CD8-positive, alpha-beta memory T cell (primary cell): ENCODE measurements around the gene MPV17. TPM values are rescaled to one million over a fixed set of nuclear protein-coding genes. Genes with fewer than 3 reads are reported as not detected.
"Not testable (repeated sequence)": the region's sequence is repeated elsewhere in the genome, so short reads cannot be mapped to it uniquely, and the experiment has no call there.

Experiments used
- CTCF ChIA-PET: fragments of 350-600 bp; sonication (Branson Sonifier 250); formaldehyde crosslinking; loops from one replicate; lab custom pipeline; 2021; ENCODE audit warnings: antibody characterized with exemption; lab: Charles Lee
- POLR2A ChIA-PET: fragments of 350-600 bp; sonication (Branson Sonifier 250); formaldehyde crosslinking; loops from one replicate; lab custom pipeline; 2021; ENCODE audit warnings: antibody characterized with exemption; lab: Charles Lee
- DNase-seq, 5 donors: peaks; one replicate each; pipeline versions ENCODE4 v3.0.0 to v3.0.0-alpha.2; 2020 to 2022; ENCODE audit warnings: mixed read lengths in 1 of 5
- H3K27ac ChIP-seq: one replicate; pipeline ENCODE4 v1.7.0; 2013; ENCODE audit warnings: low read depth, mild to moderate bottlenecking, low read length, moderate library complexity
- H3K27me3 ChIP-seq: 2 replicates; pipeline ENCODE4 v1.7.0; 2013; ENCODE audit warnings: low read length, mild to moderate bottlenecking; ENCODE audit not compliant: insufficient read depth, poor library complexity, severe bottlenecking
- H3K36me3 ChIP-seq: 2 replicates; pipeline ENCODE4 v1.7.0; 2013; ENCODE audit warnings: mild to moderate bottlenecking, low read length, moderate library complexity; ENCODE audit not compliant: insufficient read depth
- H3K4me1 ChIP-seq: 2 replicates; pipeline ENCODE4 v1.7.0; 2013; ENCODE audit warnings: mild to moderate bottlenecking, low read length, moderate library complexity; ENCODE audit not compliant: insufficient read depth
- H3K4me3 ChIP-seq: 2 replicates; pipeline ENCODE4 v1.7.0; 2013; ENCODE audit warnings: mild to moderate bottlenecking, low read length
- H3K9me3 ChIP-seq: 2 replicates; pipeline ENCODE4 v1.7.0; 2013; ENCODE audit warnings: mild to moderate bottlenecking, low read length
- H3K27ac Mint-ChIP-seq, 8 donors: one replicate each; pipeline ENCODE4 v1.8.0; 2020 to 2021; ENCODE audit warnings: mixed read lengths in 8 of 8, mild to moderate bottlenecking in 6 of 8, inconsistent platforms in 3 of 8, moderate library complexity in 3 of 8
- H3K27me3 Mint-ChIP-seq, 2 donors: one replicate each; pipeline ENCODE4 v1.8.0; 2020 to 2021; ENCODE audit warnings: mixed read lengths in 2 of 2, mild to moderate bottlenecking in 1 of 2, moderate library complexity in 1 of 2
- H3K36me3 Mint-ChIP-seq, 3 donors: one replicate each; pipeline ENCODE4 v1.8.0; 2020 to 2021; ENCODE audit warnings: mixed read lengths in 3 of 3, inconsistent platforms in 1 of 3, mild to moderate bottlenecking in 1 of 3
- H3K4me1 Mint-ChIP-seq, 3 donors: one replicate each; pipeline ENCODE4 v1.8.0; 2020 to 2021; ENCODE audit warnings: mixed read lengths in 3 of 3, inconsistent platforms in 1 of 3, mild to moderate bottlenecking in 1 of 3
- H3K4me3 Mint-ChIP-seq, 7 donors: one replicate each; pipeline ENCODE4 v1.8.0; 2020 to 2021; ENCODE audit warnings: mixed read lengths in 7 of 7, mild to moderate bottlenecking in 6 of 7, moderate library complexity in 4 of 7, inconsistent platforms in 2 of 7
- H3K9me3 Mint-ChIP-seq, 5 donors: one replicate each; pipeline ENCODE4 v1.8.0; 2020 to 2022; ENCODE audit warnings: mixed read lengths in 5 of 5, mild to moderate bottlenecking in 3 of 5, moderate library complexity in 2 of 5, inconsistent platforms in 1 of 5
- polyA plus RNA-seq: library from polyadenylated mRNA; unstranded; fragments of 300-500 nt; fragmentation: Illumina TruSeq; gene quantifications from one replicate; pipeline ENCODE4 v1.2.3, GENCODE V29; 2021
- total RNA-seq, 2 experiments: library from RNA; stranded (reverse); gene quantifications; one replicate each; pipeline ENCODE4 v1.2.3, GENCODE V29; 2021

Gene MPV17
- total and polyA plus RNA-seq, 3 experiments from 2014 or later = 85.9 to 118 (median 86.4) TPM

GRCh38 chr2:27304488-27305240 is 18.2 kb downstream of the MPV17 start:
- Histone ChIP-seq H3K27me3 (peaks cover 7% of the 10 kb centered on the region), H3K4me3 (no peak overlapping the region), H3K36me3 (no peaks in the 10 kb centered on the region), H3K9me3 (no peaks in the 10 kb centered on the region), H3K4me1 (no peaks in the 10 kb centered on the region), H3K27ac (no peak overlapping the region)
- no peaks in the 10 kb centered on the region for H3K9me3 Mint-ChIP-seq
- CTCF ChIA-PET = interaction anchor here (2.1 to 4.6 kb wide), 5 partner anchors 10 to 379 kb away, joined by 4 to 32 read pairs (median 19); partner anchors contain the start of gene MPV17
- peaks cover 11 to 21% of the 10 kb centered on the region in 2 donors for H3K27me3 Mint-ChIP-seq
- peak overlapping the region in 1 of 8 donors; percentile 78 for H3K27ac Mint-ChIP-seq
- no peak overlapping the region for H3K4me3 Mint-ChIP-seq
- H3K36me3 Mint-ChIP-seq = peaks cover 5 to 9% (median 7%) of the 10 kb centered on the region in 3 donors
- H3K4me1 Mint-ChIP-seq = peaks cover 0 to 18% (median 4%) of the 10 kb centered on the region in 3 donors
- DNase-seq = no peak
- POLR2A ChIA-PET = no interaction called here

GRCh38 chr2:27303093-27304025 is 19.5 kb downstream of the MPV17 start:
- H3K36me3 Mint-ChIP-seq = peaks cover 0 to under 1% (median 0%) of the 10 kb centered on the region in 3 donors
- peaks cover 17 to 25% of the 10 kb centered on the region in 2 donors for H3K27me3 Mint-ChIP-seq
- Histone ChIP-seq H3K9me3 (no peaks in the 10 kb centered on the region), H3K27ac (no peak overlapping the region), H3K4me1 (no peaks in the 10 kb centered on the region), H3K36me3 (no peaks in the 10 kb centered on the region), H3K27me3 (peaks cover 7% of the 10 kb centered on the region), H3K4me3 (peak overlapping the region; percentile 56)
- peak in 3 of 5 donors; percentile 16 to 55 (median 43) for DNase-seq
- ChIA-PET CTCF (interaction anchor here (0.6 to 4.6 kb wide), 32 partner anchors 8 to 380 kb away, joined by 3 to 32 read pairs (median 4); partner anchors contain the start of genes DNAJC5G, EIF2B4, MPV17 and SLC30A3), POLR2A (interaction anchor here (0.6 kb wide), 2 partner anchors 25 to 84 kb away, joined by 3 read pairs; no protein-coding TSS in a partner anchor)
- H3K4me1 Mint-ChIP-seq = peaks cover 0 to 15% (median 4%) of the 10 kb centered on the region in 3 donors
- H3K9me3 Mint-ChIP-seq = no peaks in the 10 kb centered on the region
- peak overlapping the region; percentile 56 to 88 (median 69) for H3K4me3 Mint-ChIP-seq
- H3K27ac Mint-ChIP-seq = peak overlapping the region in 5 of 8 donors; percentile 44 to 71 (median 66)

- H3K4me3 Mint-ChIP-seq, H3K27ac Mint-ChIP-seq, H3K27ac ChIP-seq, H3K4me1 Mint-ChIP-seq, H3K36me3 Mint-ChIP-seq, H3K4me1 ChIP-seq, DNase-seq, POLR2A ChIA-PET, H3K9me3 Mint-ChIP-seq, H3K36me3 ChIP-seq, H3K27me3 ChIP-seq, H3K4me3 ChIP-seq, H3K9me3 ChIP-seq: not testable (repeated sequence)
- CTCF ChIA-PET = interaction anchor here (2.0 kb wide), 1 partner anchor 21 kb away, joined by 5 read pairs; no protein-coding TSS in a partner anchor
- peaks cover 14 to 36% of the 10 kb centered on the region in 2 donors for H3K27me3 Mint-ChIP-seq
Measured at GRCh38 chr2:27300606-27301005, 22.3 kb downstream of the MPV17 start.

- peak overlapping the region in 1 of 8 donors; percentile 83 for H3K27ac Mint-ChIP-seq
- peaks cover 9 to 26% of the 10 kb centered on the region in 2 donors for H3K27me3 Mint-ChIP-seq
- Histone ChIP-seq H3K27ac (no peak overlapping the region), H3K27me3 (no peaks in the 10 kb centered on the region), H3K4me3 (no peak overlapping the region), H3K9me3 (no peaks in the 10 kb centered on the region), H3K4me1 (no peaks in the 10 kb centered on the region), H3K36me3 (no peaks in the 10 kb centered on the region)
- H3K36me3 Mint-ChIP-seq = no peaks in the 10 kb centered on the region
- peaks cover 0 to 6% (median 2%) of the 10 kb centered on the region in 3 donors for H3K4me1 Mint-ChIP-seq
- no peak for DNase-seq
- H3K4me3 Mint-ChIP-seq = no peak overlapping the region
- ChIA-PET CTCF (interaction anchor here (1.7 to 2.0 kb wide), 2 partner anchors 19 to 34 kb away, joined by 4 to 5 read pairs; no protein-coding TSS in a partner anchor), POLR2A (no interaction called here)
- H3K9me3 Mint-ChIP-seq = no peaks in the 10 kb centered on the region
Measured at GRCh38 chr2:27298391-27299080, 24.4 kb downstream of the MPV17 start.

- H3K36me3 Mint-ChIP-seq = no peaks in the 10 kb centered on the region
- Histone ChIP-seq H3K4me1 (no peaks in the 10 kb centered on the region), H3K4me3 (no peak overlapping the region), H3K27ac (no peak overlapping the region), H3K27me3 (no peaks in the 10 kb centered on the region), H3K36me3 (no peaks in the 10 kb centered on the region), H3K9me3 (no peaks in the 10 kb centered on the region)
- H3K27me3 Mint-ChIP-seq = peaks cover 10 to 37% of the 10 kb centered on the region in 2 donors
- CTCF ChIA-PET = interaction anchor here (0.9 kb wide), 1 partner anchor 18 kb away, joined by 3 read pairs; no protein-coding TSS in a partner anchor
- H3K9me3 Mint-ChIP-seq = no peaks in the 10 kb centered on the region
- no peaks in the 10 kb centered on the region for H3K4me1 Mint-ChIP-seq
- no peak overlapping the region for H3K27ac Mint-ChIP-seq
- no peak for DNase-seq
- POLR2A ChIA-PET = no interaction called here
- H3K4me3 Mint-ChIP-seq = no peak overlapping the region
Measured at GRCh38 chr2:27297195-27297594, 25.7 kb downstream of the MPV17 start.

- no peak overlapping the region for H3K4me3 Mint-ChIP-seq
- no peaks in the 10 kb centered on the region for H3K27me3 ChIP-seq
- H3K27me3 Mint-ChIP-seq = peaks cover 10 to 43% of the 10 kb centered on the region in 2 donors
- H3K27ac Mint-ChIP-seq = no peak overlapping the region
- H3K36me3 Mint-ChIP-seq = no peaks in the 10 kb centered on the region
- ChIA-PET POLR2A (no interaction called here), CTCF (no interaction called here)
- H3K9me3 ChIP-seq = no peaks in the 10 kb centered on the region
- no peaks in the 10 kb centered on the region for H3K36me3 ChIP-seq
- no peak overlapping the region for H3K4me3 ChIP-seq
- no peak overlapping the region for H3K27ac ChIP-seq
- H3K4me1 ChIP-seq = no peaks in the 10 kb centered on the region
- no peaks in the 10 kb centered on the region for H3K9me3 Mint-ChIP-seq
- H3K4me1 Mint-ChIP-seq = no peaks in the 10 kb centered on the region
- DNase-seq = no peak
Measured at GRCh38 chr2:27296481-27296880, 26.4 kb downstream of the MPV17 start.

- no peak overlapping the region for H3K4me3 Mint-ChIP-seq
- H3K36me3 ChIP-seq = no peaks in the 10 kb centered on the region
- no peaks in the 10 kb centered on the region for H3K9me3 Mint-ChIP-seq
- no peaks in the 10 kb centered on the region for H3K27me3 ChIP-seq
- ChIA-PET POLR2A (no interaction called here), CTCF (interaction anchor here (1.2 kb wide), 1 partner anchor 9 kb away, joined by 4 read pairs; no protein-coding TSS in a partner anchor)
- no peaks in the 10 kb centered on the region for H3K36me3 Mint-ChIP-seq
- no peak overlapping the region for H3K27ac ChIP-seq
- no peaks in the 10 kb centered on the region for H3K4me1 Mint-ChIP-seq
- DNase-seq = no peak
- no peaks in the 10 kb centered on the region for H3K4me1 ChIP-seq
- no peak overlapping the region for H3K27ac Mint-ChIP-seq
- H3K9me3 ChIP-seq = no peaks in the 10 kb centered on the region
- no peak overlapping the region for H3K4me3 ChIP-seq
- H3K27me3 Mint-ChIP-seq = peaks cover 10 to 46% of the 10 kb centered on the region in 2 donors
Measured at GRCh38 chr2:27294928-27295327, 28.0 kb downstream of the MPV17 start.
